Measurements from ENCODE around the gene SERGEF.
A peak's percentile ranks its signal among the peaks of the same experiment; 100 is the strongest.

The SERGEF gene

GRCh38 chr11:17931595-17931994 lies 81.3 kb downstream of the SERGEF start:
- Histone ChIP-seq H3K9ac (ENCODE audit: low read length) (no peak overlapping the region), H3K79me2 (ENCODE audit: control insufficient read depth, insufficient read depth, low read length) (no peaks in the 10 kb centered on the region), H3K4me2 (ENCODE audit: low read length) (no peak overlapping the region), H3K36me3 (ENCODE audit: control insufficient read depth, insufficient read depth, low read length) (no peaks in the 10 kb centered on the region), H3K23ac (ENCODE audit: low read length) (no peak overlapping the region), H4K5ac (ENCODE audit: low read length) (no peak overlapping the region), H3K56ac (ENCODE audit: low read length) (no peak overlapping the region), H3K18ac (ENCODE audit: low read length) (no peak overlapping the region), H3K79me1 (ENCODE audit: low read length) (no peaks in the 10 kb centered on the region), H3K4ac (ENCODE audit: low read depth, low read length) (no peak overlapping the region), H2AK5ac (ENCODE audit: low read length) (no peak overlapping the region), H3K27ac (ENCODE audit: low read depth, low read length) (no peak overlapping the region), H2BK5ac (ENCODE audit: low read length) (no peak overlapping the region), H3K27me3 (ENCODE audit: insufficient read depth, low read length, poor library complexity) (no peaks in the 10 kb centered on the region), H2BK120ac (ENCODE audit: low read depth, low read length) (no peak overlapping the region), H3K4me3 (ENCODE audit: low read length) (no peak overlapping the region), H4K8ac (ENCODE audit: low read depth, low read length) (no peak overlapping the region), H2BK15ac (replicated peaks; ENCODE audit: low read depth) (no peak overlapping the region), H3K4me1 (ENCODE audit: control insufficient read depth, low read depth, low read length) (no peaks in the 10 kb centered on the region)
- DNase-seq, result no peak
- no CpG with 5 or more reads among the region's 1 CpG for WGBS (ENCODE audit: extremely low coverage, insufficient coverage, low lambda C conversion rate)

- Histone ChIP-seq H3K79me2 (ENCODE audit: control insufficient read depth, insufficient read depth, low read length) (no peaks in the 10 kb centered on the region), H3K18ac (ENCODE audit: low read length) (no peak overlapping the region), H3K4me3 (ENCODE audit: low read length) (no peak overlapping the region), H3K4ac (ENCODE audit: low read depth, low read length) (no peak overlapping the region), H2BK5ac (ENCODE audit: low read length) (no peak overlapping the region), H3K9ac (ENCODE audit: low read length) (no peak overlapping the region), H2AK5ac (ENCODE audit: low read length) (no peak overlapping the region), H2BK15ac (replicated peaks; ENCODE audit: low read depth) (no peak overlapping the region), H4K8ac (ENCODE audit: low read depth, low read length) (no peak overlapping the region), H2BK120ac (ENCODE audit: low read depth, low read length) (no peak overlapping the region), H3K27me3 (ENCODE audit: insufficient read depth, low read length, poor library complexity) (no peaks in the 10 kb centered on the region), H3K4me2 (ENCODE audit: low read length) (no peak overlapping the region), H3K4me1 (ENCODE audit: control insufficient read depth, low read depth, low read length) (no peaks in the 10 kb centered on the region), H3K79me1 (ENCODE audit: low read length) (no peaks in the 10 kb centered on the region), H3K27ac (ENCODE audit: low read depth, low read length) (no peak overlapping the region), H4K5ac (ENCODE audit: low read length) (no peak overlapping the region), H3K56ac (ENCODE audit: low read length) (no peak overlapping the region), H3K23ac (ENCODE audit: low read length) (no peak overlapping the region), H3K36me3 (ENCODE audit: control insufficient read depth, insufficient read depth, low read length) (no peaks in the 10 kb centered on the region)
- WGBS (ENCODE audit: extremely low coverage, insufficient coverage, low lambda C conversion rate), result no CpG with 5 or more reads among the region's 3 CpGs
- DNase-seq, result peak; percentile 7
Observed at GRCh38 chr11:17930544-17931125, 82.2 kb downstream of the SERGEF start.

GRCh38 chr11:17929171-17929570 lies 83.7 kb downstream of the SERGEF start:
- Histone ChIP-seq H3K27ac (ENCODE audit: low read depth, low read length) (no peak overlapping the region), H2BK5ac (ENCODE audit: low read length) (no peak overlapping the region), H3K27me3 (ENCODE audit: insufficient read depth, low read length, poor library complexity) (no peaks in the 10 kb centered on the region), H3K18ac (ENCODE audit: low read length) (no peak overlapping the region), H2AK5ac (ENCODE audit: low read length) (no peak overlapping the region), H3K36me3 (ENCODE audit: control insufficient read depth, insufficient read depth, low read length) (no peaks in the 10 kb centered on the region), H4K5ac (ENCODE audit: low read length) (no peak overlapping the region), H3K4me3 (ENCODE audit: low read length) (no peak overlapping the region), H3K79me2 (ENCODE audit: control insufficient read depth, insufficient read depth, low read length) (no peaks in the 10 kb centered on the region), H2BK15ac (replicated peaks; ENCODE audit: low read depth) (no peak overlapping the region), H3K4ac (ENCODE audit: low read depth, low read length) (no peak overlapping the region), H3K4me1 (ENCODE audit: control insufficient read depth, low read depth, low read length) (no peaks in the 10 kb centered on the region), H4K8ac (ENCODE audit: low read depth, low read length) (no peak overlapping the region), H2BK120ac (ENCODE audit: low read depth, low read length) (no peak overlapping the region), H3K23ac (ENCODE audit: low read length) (no peak overlapping the region), H3K56ac (ENCODE audit: low read length) (no peak overlapping the region), H3K4me2 (ENCODE audit: low read length) (no peak overlapping the region), H3K79me1 (ENCODE audit: low read length) (no peaks in the 10 kb centered on the region), H3K9ac (ENCODE audit: low read length) (no peak overlapping the region)
- no peak for DNase-seq
- WGBS (ENCODE audit: extremely low coverage, insufficient coverage, low lambda C conversion rate), result no CpG with 5 or more reads among the region's 3 CpGs

- H4K5ac ChIP-seq (ENCODE audit: low read length), result no peak overlapping the region
- H2BK15ac ChIP-seq (replicated peaks; ENCODE audit: low read depth), result no peak overlapping the region
- H3K23ac ChIP-seq (ENCODE audit: low read length), result no peak overlapping the region
- no peak overlapping the region for H3K4me3 ChIP-seq (ENCODE audit: low read length)
- H3K4ac ChIP-seq (ENCODE audit: low read depth, low read length), result no peak overlapping the region
- no peak overlapping the region for H3K9ac ChIP-seq (ENCODE audit: low read length)
- H4K8ac ChIP-seq (ENCODE audit: low read depth, low read length), result no peak overlapping the region
- H2BK120ac ChIP-seq (ENCODE audit: low read depth, low read length), result no peak overlapping the region
- no peak overlapping the region for H3K4me2 ChIP-seq (ENCODE audit: low read length)
- H3K56ac ChIP-seq (ENCODE audit: low read length), result no peak overlapping the region
- H3K18ac ChIP-seq (ENCODE audit: low read length), result no peak overlapping the region
- no peak for DNase-seq
- no peaks in the 10 kb centered on the region for H3K27me3 ChIP-seq (ENCODE audit: insufficient read depth, low read length, poor library complexity)
- no CpG with 5 or more reads among the region's 3 CpGs for WGBS (ENCODE audit: extremely low coverage, insufficient coverage, low lambda C conversion rate)
- no peaks in the 10 kb centered on the region for H3K79me1 ChIP-seq (ENCODE audit: low read length)
- H3K36me3 ChIP-seq (ENCODE audit: control insufficient read depth, insufficient read depth, low read length), result no peaks in the 10 kb centered on the region
- no peak overlapping the region for H2BK5ac ChIP-seq (ENCODE audit: low read length)
- no peaks in the 10 kb centered on the region for H3K79me2 ChIP-seq (ENCODE audit: control insufficient read depth, insufficient read depth, low read length)
- no peak overlapping the region for H3K27ac ChIP-seq (ENCODE audit: low read depth, low read length)
- H3K4me1 ChIP-seq (ENCODE audit: control insufficient read depth, low read depth, low read length), result no peaks in the 10 kb centered on the region
- H2AK5ac ChIP-seq (ENCODE audit: low read length), result no peak overlapping the region
Observed at GRCh38 chr11:17927681-17928343, 85.0 kb downstream of the SERGEF start.

- no peaks in the 10 kb centered on the region for H3K36me3 ChIP-seq (ENCODE audit: control insufficient read depth, insufficient read depth, low read length)
- H3K23ac ChIP-seq (ENCODE audit: low read length), result no peak overlapping the region
- H3K27ac ChIP-seq (ENCODE audit: low read depth, low read length), result no peak overlapping the region
- no peak overlapping the region for H4K5ac ChIP-seq (ENCODE audit: low read length)
- no peak overlapping the region for H2BK5ac ChIP-seq (ENCODE audit: low read length)
- H3K4ac ChIP-seq (ENCODE audit: low read depth, low read length), result no peak overlapping the region
- H2BK15ac ChIP-seq (replicated peaks; ENCODE audit: low read depth), result no peak overlapping the region
- H3K56ac ChIP-seq (ENCODE audit: low read length), result no peak overlapping the region
- no peak overlapping the region for H2AK5ac ChIP-seq (ENCODE audit: low read length)
- no peak for DNase-seq
- no peak overlapping the region for H2BK120ac ChIP-seq (ENCODE audit: low read depth, low read length)
- no peaks in the 10 kb centered on the region for H3K79me2 ChIP-seq (ENCODE audit: control insufficient read depth, insufficient read depth, low read length)
- H3K9ac ChIP-seq (ENCODE audit: low read length), result no peak overlapping the region
- no peak overlapping the region for H3K18ac ChIP-seq (ENCODE audit: low read length)
- H3K4me3 ChIP-seq (ENCODE audit: low read length), result no peak overlapping the region
- no peaks in the 10 kb centered on the region for H3K27me3 ChIP-seq (ENCODE audit: insufficient read depth, low read length, poor library complexity)
- H3K4me1 ChIP-seq (ENCODE audit: control insufficient read depth, low read depth, low read length), result no peaks in the 10 kb centered on the region
- no peak overlapping the region for H3K4me2 ChIP-seq (ENCODE audit: low read length)
- H4K8ac ChIP-seq (ENCODE audit: low read depth, low read length), result no peak overlapping the region
- H3K79me1 ChIP-seq (ENCODE audit: low read length), result no peaks in the 10 kb centered on the region
- WGBS (ENCODE audit: extremely low coverage, insufficient coverage, low lambda C conversion rate), result no CpG with 5 or more reads among the region's 3 CpGs
Observed at GRCh38 chr11:17927041-17927440, 85.8 kb downstream of the SERGEF start.

- H3K9ac ChIP-seq (ENCODE audit: low read length), result no peak overlapping the region
- no peak overlapping the region for H3K27ac ChIP-seq (ENCODE audit: low read depth, low read length)
- no peaks in the 10 kb centered on the region for H3K4me1 ChIP-seq (ENCODE audit: control insufficient read depth, low read depth, low read length)
- H3K27me3 ChIP-seq (ENCODE audit: insufficient read depth, low read length, poor library complexity), result no peaks in the 10 kb centered on the region
- H3K36me3 ChIP-seq (ENCODE audit: control insufficient read depth, insufficient read depth, low read length), result no peaks in the 10 kb centered on the region
- no peaks in the 10 kb centered on the region for H3K79me2 ChIP-seq (ENCODE audit: control insufficient read depth, insufficient read depth, low read length)
- no peak overlapping the region for H3K18ac ChIP-seq (ENCODE audit: low read length)
- H2BK120ac ChIP-seq (ENCODE audit: low read depth, low read length), result no peak overlapping the region
- H2BK5ac ChIP-seq (ENCODE audit: low read length), result no peak overlapping the region
- H2AK5ac ChIP-seq (ENCODE audit: low read length), result no peak overlapping the region
- no peak overlapping the region for H4K8ac ChIP-seq (ENCODE audit: low read depth, low read length)
- H3K4me2 ChIP-seq (ENCODE audit: low read length), result no peak overlapping the region
- no peak overlapping the region for H3K4ac ChIP-seq (ENCODE audit: low read depth, low read length)
- H2BK15ac ChIP-seq (replicated peaks; ENCODE audit: low read depth), result no peak overlapping the region
- no peak overlapping the region for H3K23ac ChIP-seq (ENCODE audit: low read length)
- no peaks in the 10 kb centered on the region for H3K79me1 ChIP-seq (ENCODE audit: low read length)
- no peak overlapping the region for H4K5ac ChIP-seq (ENCODE audit: low read length)
- no peak overlapping the region for H3K4me3 ChIP-seq (ENCODE audit: low read length)
- WGBS (ENCODE audit: extremely low coverage, insufficient coverage, low lambda C conversion rate), result no CpG with 5 or more reads among the region's 3 CpGs
- no peak overlapping the region for H3K56ac ChIP-seq (ENCODE audit: low read length)
- no peak for DNase-seq
Observed at GRCh38 chr11:17924713-17925112, 88.1 kb downstream of the SERGEF start.

Measured in mesendoderm (in vitro differentiated cells).